Measurements from ENCODE around the gene PCDH9.

PCDH9 gene

GRCh38 chr13:66520511-66521355, 709.4 kb downstream of the PCDH9 start:
- DNase-seq (ENCODE audit: low read depth): no peak

DNA sequence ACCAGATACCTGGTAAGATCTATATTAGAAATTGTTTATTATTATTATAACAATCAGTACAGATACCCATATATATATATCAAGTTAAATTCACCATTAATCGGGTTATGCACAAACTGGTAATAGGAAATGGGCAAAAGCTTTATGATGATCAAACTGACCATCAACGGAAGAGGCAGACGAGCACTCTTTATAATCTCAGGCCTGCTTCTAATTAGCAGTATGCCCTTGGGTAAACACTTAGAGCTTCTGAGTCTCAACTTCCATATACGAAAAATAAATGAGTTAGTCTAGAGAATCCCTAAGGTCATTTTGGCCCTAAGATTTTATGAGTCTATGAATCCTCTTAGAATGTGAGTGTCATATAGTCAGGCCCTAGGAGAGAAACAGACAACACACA, 710.9 kb downstream of the PCDH9 start:
- no peak for DNase-seq (ENCODE audit: low read depth)

DNA sequence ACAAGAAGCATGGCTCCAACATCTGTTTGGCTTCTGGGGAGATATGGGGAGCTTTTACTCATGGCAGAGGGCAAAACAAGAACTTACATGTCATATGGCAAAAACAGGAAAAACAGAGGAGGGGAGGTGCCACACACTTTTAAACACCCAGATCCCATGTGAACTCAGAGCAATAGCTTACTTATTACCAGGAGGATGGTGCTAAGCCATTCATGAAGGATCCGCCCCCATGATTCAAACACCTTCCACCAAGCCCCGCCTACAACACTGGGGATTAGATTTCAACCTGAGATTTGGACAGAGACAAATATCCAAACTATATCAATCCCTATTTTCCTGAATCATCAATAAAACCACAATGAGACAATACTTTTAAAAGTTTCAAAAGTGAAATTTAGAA, 712.1 kb downstream of the PCDH9 start:
- DNase-seq (ENCODE audit: low read depth): no peak

DNA sequence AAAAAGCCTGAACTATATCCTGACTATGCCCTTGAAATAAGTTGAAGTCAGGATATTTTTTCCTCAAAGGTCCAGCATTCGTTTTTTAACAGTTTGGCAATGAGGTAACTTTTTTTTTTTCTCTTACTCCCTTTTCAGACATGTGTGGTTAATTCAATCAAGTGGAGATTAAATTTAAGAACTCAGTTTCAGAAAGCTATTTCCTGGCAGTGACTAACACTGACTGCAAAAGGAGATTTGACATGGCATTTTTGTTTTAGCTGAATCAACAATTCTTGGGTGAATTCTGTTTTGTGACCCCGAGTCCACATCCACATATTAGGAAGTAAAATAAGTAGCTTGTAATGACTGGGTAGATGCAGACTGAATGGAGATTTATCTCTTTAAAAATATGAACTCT, 716.4 kb downstream of the PCDH9 start:
- no peak for DNase-seq (ENCODE audit: low read depth)

- DNase-seq (ENCODE audit: low read depth): no peak
These were observed 721.0 kb downstream of the PCDH9 start for GRCh38 chr13:66509175-66509574.

DNA sequence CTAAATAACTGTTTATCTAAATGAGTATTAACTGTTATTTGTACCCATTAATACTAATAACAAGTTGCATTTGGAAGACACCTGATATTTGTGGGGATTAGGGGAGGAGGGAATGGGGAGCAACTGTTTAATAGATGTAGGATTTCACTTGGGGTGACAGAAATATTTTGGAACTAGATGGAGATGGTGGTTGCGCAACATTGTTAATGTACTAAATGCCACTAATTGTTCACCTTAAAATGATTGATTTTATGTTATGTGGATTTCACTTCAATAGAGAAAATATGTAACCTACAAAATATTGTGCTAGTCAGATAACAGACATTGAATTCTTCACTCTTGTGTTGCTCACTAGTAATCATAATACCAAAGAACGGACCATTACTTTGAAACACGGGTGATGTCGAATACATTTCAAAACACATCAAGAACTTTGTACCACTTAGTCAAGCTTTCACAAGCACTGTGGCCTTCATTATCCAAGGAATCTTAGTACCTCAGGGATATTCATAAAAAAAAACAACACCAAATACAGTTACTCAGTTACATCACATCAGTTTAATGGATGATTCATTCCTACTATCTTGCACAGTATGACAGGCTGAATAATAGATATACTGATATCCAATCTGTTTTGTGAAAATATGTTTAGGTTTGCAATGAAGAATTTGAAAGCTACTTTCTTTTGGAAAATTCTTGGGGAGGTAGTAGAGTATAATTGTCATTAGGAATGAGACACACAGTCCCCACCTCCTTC, 721.8 kb downstream of the PCDH9 start:
- DNase-seq (ENCODE audit: low read depth): no peak

- DNase-seq (ENCODE audit: low read depth): no peak
These were observed 723.2 kb downstream of the PCDH9 start for GRCh38 chr13:66506979-66507378.

DNA sequence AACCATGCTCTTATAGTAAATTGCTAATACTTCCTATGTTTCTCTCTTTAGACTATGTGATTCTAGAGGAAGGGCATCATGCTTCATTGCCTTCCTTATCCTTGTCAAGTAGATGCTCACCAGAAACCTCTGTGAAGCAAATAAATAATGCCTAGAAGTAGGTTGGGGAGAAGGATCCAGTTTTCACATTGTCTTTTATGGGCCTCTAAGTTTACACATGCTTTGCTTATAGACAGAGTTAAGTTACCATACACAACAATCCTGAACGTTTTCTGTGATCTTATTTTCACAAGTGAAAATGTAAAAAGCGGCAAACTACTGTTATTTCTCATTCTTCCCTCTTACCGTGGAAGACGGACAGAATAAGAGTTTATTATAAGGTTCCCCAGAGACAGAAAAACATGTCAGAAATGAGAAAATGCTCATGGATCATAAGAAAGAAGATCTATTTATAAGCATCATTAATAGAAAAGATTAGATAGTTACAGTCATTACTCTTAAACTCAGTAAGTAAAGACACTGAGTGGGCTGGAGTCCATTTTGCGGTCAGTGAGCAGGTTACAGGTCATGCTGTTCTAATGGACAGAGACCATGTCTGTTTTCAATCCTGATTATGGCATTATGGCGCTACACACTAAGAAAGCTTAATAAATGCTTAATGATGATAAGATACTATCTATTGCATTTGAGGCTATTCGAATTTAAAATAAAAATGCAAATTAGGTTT, 723.9 kb downstream of the PCDH9 start:
- no peak for DNase-seq (ENCODE audit: low read depth)

DNA sequence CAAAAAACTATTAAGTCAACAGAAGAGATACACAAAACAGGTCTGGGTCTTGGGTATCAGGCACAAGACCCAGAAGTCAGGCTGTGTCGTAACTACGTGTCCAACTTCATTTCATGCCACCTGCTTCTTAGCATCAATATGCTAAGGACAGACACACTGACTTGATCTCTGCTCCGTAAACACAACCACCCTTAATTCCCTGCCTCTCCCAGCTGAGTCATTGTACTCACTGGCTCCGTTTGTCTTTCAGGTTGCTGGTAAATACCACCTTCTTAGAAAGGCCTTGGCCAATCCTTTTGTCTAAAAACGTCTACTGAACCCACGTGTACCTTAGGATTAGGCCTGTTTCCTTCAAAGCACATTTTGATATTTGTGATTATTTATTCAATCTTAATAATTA, 726.2 kb downstream of the PCDH9 start:
- no peak for DNase-seq (ENCODE audit: low read depth)

GRCh38 chr13:66501181-66501580, 729.0 kb downstream of the PCDH9 start:
- no peak for DNase-seq (ENCODE audit: low read depth)

- no peak for DNase-seq (ENCODE audit: low read depth)
These were observed 737.7 kb downstream of the PCDH9 start for GRCh38 chr13:66492479-66492878.

GRCh38 chr13:66491251-66491650, 738.9 kb downstream of the PCDH9 start:
- DNase-seq (ENCODE audit: low read depth): no peak

DNA sequence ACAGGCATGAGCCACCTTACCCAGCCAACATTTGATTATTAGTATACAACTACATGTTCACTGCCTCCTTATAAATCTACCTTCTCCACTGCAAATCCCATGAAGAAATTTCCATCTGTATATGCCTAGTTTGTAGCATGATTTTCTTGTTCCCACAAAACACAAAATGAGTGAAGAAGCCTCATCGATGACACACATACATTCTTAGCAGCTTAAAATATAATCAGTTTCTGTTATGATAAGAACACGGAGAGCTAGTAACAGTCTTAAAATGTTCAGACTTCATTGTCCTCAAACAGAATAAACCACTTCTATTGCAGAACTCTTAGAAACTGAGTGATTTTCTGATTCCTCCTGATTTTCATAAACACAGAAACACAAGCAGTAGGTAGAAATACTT, 740.5 kb downstream of the PCDH9 start:
- no peak for DNase-seq (ENCODE audit: low read depth)

GRCh38 chr13:66489172-66489571, 741.0 kb downstream of the PCDH9 start:
- no peak for DNase-seq (ENCODE audit: low read depth)

- no peak for DNase-seq (ENCODE audit: low read depth)
These were observed 746.4 kb downstream of the PCDH9 start for GRCh38 chr13:66483712-66484111.

- no peak for DNase-seq (ENCODE audit: low read depth)
These were observed 747.3 kb downstream of the PCDH9 start for GRCh38 chr13:66482836-66483235.

- no peak for DNase-seq (ENCODE audit: low read depth)
These were observed 752.3 kb downstream of the PCDH9 start for GRCh38 chr13:66477816-66478215.

- no peak for DNase-seq (ENCODE audit: low read depth)
These were observed 755.1 kb downstream of the PCDH9 start for GRCh38 chr13:66475061-66475460.

GRCh38 chr13:66469745-66470144, 760.4 kb downstream of the PCDH9 start:
- DNase-seq (ENCODE audit: low read depth): no peak

GRCh38 chr13:66468656-66469055, 761.5 kb downstream of the PCDH9 start:
- no peak for DNase-seq (ENCODE audit: low read depth)

- no peak for DNase-seq (ENCODE audit: low read depth)
These were observed 767.9 kb downstream of the PCDH9 start for GRCh38 chr13:66462187-66462586.

- no peak for DNase-seq (ENCODE audit: low read depth)
These were observed 769.1 kb downstream of the PCDH9 start for GRCh38 chr13:66461021-66461420.

DNA sequence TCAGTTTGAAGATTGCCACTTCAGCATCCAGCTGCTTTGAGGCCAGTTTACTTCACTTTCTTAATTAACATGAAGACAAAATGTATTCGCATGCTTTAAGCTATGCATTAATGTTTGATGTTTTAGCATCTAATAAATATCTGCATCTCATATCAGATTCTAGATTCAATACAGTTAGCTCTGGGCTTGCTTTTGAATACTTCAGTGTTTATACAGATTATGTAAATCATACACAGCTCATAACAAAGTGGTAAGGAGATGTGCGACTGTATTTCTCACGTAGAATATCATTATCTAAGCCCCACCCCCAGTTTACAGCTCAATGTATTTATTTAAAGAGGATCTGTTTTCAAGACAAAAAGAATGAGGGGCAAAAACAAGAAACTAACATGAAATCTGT, 770.5 kb downstream of the PCDH9 start:
- DNase-seq (ENCODE audit: low read depth): no peak

Measured in HS-27A (cell line).